Measurements from ENCODE around the gene ZNF888.
"Not testable (repeated sequence)": the region's sequence is repeated elsewhere in the genome, so short reads cannot be mapped to it uniquely, and the experiment has no call there.

The ZNF888 gene

DNA sequence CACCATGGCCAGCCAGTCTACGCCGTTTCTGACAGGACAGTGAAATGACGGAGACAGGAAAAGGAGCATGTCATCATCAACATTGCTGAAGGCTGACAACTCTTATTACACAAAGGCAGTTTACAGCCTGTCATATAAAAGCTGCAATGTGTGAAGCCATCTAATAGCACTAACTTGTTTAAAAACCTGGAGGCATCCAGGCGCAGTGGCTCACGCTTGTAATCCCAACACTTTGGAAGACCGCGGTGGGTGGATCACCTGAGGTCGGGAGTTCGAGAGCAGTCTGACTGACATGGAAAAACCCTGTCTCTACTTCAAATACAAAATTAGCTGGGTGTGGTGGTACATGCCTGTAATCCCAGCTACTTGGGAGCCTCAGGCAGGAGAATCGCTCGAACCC, 55.2 kb downstream of the ZNF888 start:
- not testable (repeated sequence) for DNase-seq

DNA sequence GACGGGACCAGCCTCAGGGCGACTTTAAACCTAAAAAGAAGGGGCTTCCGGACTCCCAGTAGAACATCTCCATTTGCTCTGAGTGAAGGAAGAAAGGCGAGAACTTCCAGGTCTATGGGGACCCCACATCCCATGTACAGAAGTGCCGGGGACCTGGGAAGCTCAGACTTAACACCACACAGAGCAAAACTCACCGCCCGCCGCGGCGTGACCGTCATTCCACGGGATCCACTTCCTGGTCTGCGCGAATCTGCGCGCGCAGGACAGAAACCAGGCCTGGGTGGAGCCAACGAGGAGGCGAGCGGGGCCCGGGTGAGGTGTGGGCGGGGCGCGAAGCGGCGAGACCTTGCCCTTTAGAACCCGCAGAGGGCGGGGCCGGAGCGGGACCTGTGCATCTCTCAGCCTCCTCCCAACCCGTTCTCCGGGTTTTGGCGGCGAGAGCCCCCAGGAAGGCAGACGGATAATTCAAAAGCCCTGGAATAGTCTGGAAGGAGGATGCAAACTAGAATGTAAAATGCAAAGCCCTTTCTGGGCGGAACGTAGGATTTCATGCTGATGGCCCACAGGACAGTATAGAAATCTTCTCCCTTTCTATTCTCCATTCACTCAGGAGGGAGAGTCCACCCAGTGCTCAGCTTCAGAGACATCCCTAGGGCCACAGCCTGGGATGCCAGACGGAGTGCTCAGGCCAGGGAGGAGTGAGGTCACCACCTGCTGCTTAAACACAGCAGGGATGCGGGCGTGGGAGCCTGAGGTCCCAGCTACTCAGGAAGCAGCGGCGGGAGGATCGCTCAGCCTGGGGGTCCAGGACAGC, 65.6 kb downstream of the ZNF888 start, which contains the start of gene ZNF468:
Gene ZNF468, minus strand, starts transcription at position 242 of the 814 bp plus-strand sequence. CDS start 3,347 bp downstream, outside the sequence.
- DNase-seq, result peak; percentile 88

GRCh38 chr19:52856540-52857377, 66.5 kb downstream of the ZNF888 start:
- peak; percentile 18 for DNase-seq
